Glutamatergic neuron (in vitro differentiated cells): Measurements from ENCODE around the gene NUP85. TPM values are rescaled to one million over a fixed set of nuclear protein-coding genes. Genes with fewer than 3 reads are reported as not detected.

ENCODE experiments used
- DNase-seq: peaks from one replicate; pipeline ENCODE4 v3.0.0; 2022
- H3K27ac Mint-ChIP-seq: one replicate; pipeline ENCODE4 v1.8.0; 2020; ENCODE audit warnings: mild to moderate bottlenecking, mixed read lengths, inconsistent platforms; ENCODE audit not compliant: unreplicated experiment
- H3K27me3 Mint-ChIP-seq: one replicate; pipeline ENCODE4 v1.8.0; 2020; ENCODE audit warnings: mild to moderate bottlenecking, moderate library complexity, mixed read lengths, inconsistent platforms; ENCODE audit not compliant: unreplicated experiment
- H3K36me3 Mint-ChIP-seq: one replicate; pipeline ENCODE4 v1.8.0; 2020; ENCODE audit warnings: mild to moderate bottlenecking, mixed read lengths, inconsistent platforms; ENCODE audit not compliant: unreplicated experiment
- H3K4me1 Mint-ChIP-seq: one replicate; pipeline ENCODE4 v1.8.0; 2020; ENCODE audit warnings: mild to moderate bottlenecking, low read depth, mixed read lengths, inconsistent platforms; ENCODE audit not compliant: unreplicated experiment
- H3K4me3 Mint-ChIP-seq: one replicate; pipeline ENCODE4 v1.8.0; 2020; ENCODE audit warnings: mild to moderate bottlenecking, mixed read lengths, inconsistent platforms; ENCODE audit not compliant: unreplicated experiment
- H3K9me3 Mint-ChIP-seq: one replicate; pipeline ENCODE4 v1.8.0; 2020; ENCODE audit warnings: mild to moderate bottlenecking, moderate library complexity, mixed read lengths, inconsistent platforms; ENCODE audit not compliant: unreplicated experiment
- total RNA-seq: library from RNA; stranded (reverse); fragmentation: NEBNext Ultra II Directional; extraction: Animal tissue kit (Norgen Biotek cat#: 25700); gene quantifications from one replicate; pipeline ENCODE4 v1.2.1, GENCODE V29; 2021; ENCODE audit not compliant: unreplicated experiment
- TF ChIP-seq, protein P1 (sequence below): fragments of 200-600 bp; sonication (generic); IDR thresholded peaks from one replicate; pipeline ENCODE4 v1.5.0; 2021; ENCODE audit not compliant: partially characterized antibody, unreplicated experiment

NUP85 gene
- total RNA-seq, 1 donor from 2014 or later = 58.9 TPM

DNA sequence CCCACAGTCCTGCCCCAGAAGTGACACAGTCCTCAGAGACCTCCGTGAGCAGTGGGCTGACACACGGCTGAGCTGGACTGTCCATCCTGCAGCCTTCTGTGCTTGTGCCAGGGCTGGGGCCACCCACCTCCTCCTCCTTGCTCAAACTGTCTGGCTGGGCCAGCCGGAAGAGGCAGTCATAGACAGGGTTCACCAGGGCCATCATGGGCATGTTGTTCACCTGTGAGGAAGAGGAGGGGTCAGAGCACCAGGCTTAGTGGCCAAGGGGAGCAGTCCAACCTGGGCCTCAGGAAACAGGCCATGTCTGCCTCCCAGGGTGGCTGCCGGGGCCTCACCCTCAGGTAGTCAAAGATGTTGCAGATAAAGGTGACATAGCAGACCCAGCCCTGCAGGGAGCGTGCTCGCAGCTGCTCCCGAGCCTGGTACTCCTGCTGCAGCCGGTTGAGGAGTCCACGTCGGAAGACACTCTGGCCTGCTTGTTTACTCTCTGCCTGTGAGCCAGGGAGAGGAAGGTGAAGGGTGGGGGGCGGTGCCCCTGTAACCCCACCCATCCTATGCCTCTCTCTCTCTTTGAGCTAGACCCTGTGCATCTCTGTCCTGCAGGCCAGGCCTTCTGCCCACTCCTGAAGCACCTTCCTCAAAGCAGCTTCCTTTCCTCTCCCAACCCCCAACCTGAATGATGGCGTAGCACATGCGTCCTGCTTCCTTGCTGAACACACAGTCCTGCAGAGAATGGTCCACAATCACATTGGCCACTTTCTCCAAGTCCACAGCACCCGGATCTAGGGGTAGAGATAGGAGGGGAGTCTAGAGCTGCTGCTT lies 62.1 kb downstream of the NUP85 start:
- Mint-ChIP-seq H3K36me3 (no peaks in the 10 kb centered on the region), H3K4me1 (peaks cover 4% of the 10 kb centered on the region), H3K9me3 (peaks cover 5% of the 10 kb centered on the region), H3K27ac (no peak overlapping the region), H3K27me3 (peaks cover 5% of the 10 kb centered on the region), H3K4me3 (no peak overlapping the region)
- DNase-seq = no peak
- TF ChIP-seq, protein P1, sequence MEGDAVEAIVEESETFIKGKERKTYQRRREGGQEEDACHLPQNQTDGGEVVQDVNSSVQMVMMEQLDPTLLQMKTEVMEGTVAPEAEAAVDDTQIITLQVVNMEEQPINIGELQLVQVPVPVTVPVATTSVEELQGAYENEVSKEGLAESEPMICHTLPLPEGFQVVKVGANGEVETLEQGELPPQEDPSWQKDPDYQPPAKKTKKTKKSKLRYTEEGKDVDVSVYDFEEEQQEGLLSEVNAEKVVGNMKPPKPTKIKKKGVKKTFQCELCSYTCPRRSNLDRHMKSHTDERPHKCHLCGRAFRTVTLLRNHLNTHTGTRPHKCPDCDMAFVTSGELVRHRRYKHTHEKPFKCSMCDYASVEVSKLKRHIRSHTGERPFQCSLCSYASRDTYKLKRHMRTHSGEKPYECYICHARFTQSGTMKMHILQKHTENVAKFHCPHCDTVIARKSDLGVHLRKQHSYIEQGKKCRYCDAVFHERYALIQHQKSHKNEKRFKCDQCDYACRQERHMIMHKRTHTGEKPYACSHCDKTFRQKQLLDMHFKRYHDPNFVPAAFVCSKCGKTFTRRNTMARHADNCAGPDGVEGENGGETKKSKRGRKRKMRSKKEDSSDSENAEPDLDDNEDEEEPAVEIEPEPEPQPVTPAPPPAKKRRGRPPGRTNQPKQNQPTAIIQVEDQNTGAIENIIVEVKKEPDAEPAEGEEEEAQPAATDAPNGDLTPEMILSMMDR = no peak

DNA sequence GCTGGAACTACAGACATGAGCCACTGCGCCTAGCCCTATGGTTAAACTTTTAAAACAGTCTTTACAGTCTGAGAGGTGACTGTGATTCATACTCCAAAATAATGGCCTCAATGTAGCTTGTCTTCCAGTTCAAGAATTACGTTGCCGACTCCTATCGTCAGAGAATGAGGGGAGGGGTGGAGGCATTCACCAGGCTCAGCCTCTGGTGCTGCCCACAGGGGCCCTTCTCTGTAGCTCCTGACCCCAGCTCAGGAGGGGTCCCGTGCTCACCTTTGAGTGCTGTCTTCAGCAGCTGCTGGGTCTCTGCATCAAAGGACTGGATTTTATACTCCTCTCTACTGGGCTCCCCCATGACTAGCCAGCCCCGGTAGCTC lies 64.4 kb downstream of the NUP85 start:
- Mint-ChIP-seq H3K9me3 (peaks cover 5% of the 10 kb centered on the region), H3K4me3 (peak overlapping the region; percentile 81), H3K4me1 (peaks cover 2% of the 10 kb centered on the region), H3K27me3 (peaks cover 7% of the 10 kb centered on the region), H3K36me3 (no peaks in the 10 kb centered on the region), H3K27ac (no peak overlapping the region)
- no peak for DNase-seq
- TF ChIP-seq, protein P1 = no peak

DNA sequence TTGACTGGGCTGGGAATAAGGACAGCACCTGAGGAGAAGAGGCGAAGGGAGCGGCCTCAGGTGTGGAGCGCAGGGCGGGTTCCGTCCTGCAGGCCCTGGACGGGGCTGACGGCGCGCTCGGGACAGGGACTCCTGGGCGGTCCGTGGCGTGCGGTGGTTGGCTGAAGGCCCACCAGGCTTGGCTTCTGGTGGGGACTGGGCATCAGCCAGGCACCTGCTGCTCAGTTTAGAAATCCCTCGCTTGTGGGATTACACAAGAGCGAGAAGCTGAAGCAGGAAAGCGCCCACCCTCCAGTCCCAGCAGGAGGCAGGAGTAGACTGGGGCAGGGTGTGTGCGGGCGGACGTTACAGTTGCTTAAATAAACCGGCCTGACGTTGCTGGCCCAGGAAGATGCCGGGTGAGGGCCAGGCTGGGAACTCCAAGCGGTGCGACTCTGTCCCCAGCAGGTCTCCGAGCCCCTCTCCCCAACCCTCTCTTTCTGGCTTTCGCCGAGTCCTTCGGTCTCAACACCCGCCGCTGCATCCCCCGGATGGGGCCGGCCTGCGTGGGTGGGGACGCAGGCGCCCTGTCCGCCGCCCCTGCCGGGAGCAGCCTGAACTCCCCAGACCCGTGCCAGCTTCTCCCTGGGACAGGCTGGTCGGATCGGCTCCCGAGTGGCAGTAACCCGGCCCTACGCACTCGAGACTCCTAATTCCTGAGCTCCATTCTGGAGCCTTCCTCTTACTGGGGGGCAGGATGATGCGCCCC lies 64.9 kb downstream of the NUP85 start:
- Mint-ChIP-seq H3K4me1 (peaks cover 2% of the 10 kb centered on the region), H3K27ac (peak overlapping the region; percentile 48), H3K36me3 (no peaks in the 10 kb centered on the region), H3K27me3 (peaks cover 7% of the 10 kb centered on the region), H3K9me3 (peaks cover 5% of the 10 kb centered on the region), H3K4me3 (peak overlapping the region; percentile 81)
- DNase-seq = peak; percentile 72
- TF ChIP-seq, protein P1 = no peak

DNA sequence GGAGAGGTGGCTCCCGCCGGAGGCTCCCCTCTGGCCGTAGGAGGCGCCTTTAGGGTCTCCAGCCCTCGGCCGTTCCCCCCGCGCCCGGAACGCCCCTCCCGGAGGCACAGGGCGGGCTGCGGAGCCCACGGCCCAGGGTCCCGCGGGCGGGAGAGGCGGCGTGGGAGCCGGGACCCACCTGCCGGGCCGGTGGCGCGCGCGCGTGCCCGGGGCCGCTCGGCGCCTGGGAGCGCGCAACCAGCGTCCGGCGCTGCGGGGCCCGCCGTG lies 65.4 kb downstream of the NUP85 start, which contains the start of gene MIF4GD:
MIF4GD (minus strand) TSS at position 266 of the 267 bp plus-strand sequence. CDS start 1,036 bp downstream, outside the sequence.
- Mint-ChIP-seq H3K9me3 (peaks cover 5% of the 10 kb centered on the region), H3K36me3 (no peaks in the 10 kb centered on the region), H3K27me3 (peaks cover 7% of the 10 kb centered on the region), H3K4me3 (peak within 1 kb of the TSS; percentile 84), H3K27ac (peak within 1 kb of the TSS; percentile 48), H3K4me1 (peaks cover 2% of the 10 kb centered on the region)
- DNase-seq = no peak
- TF ChIP-seq, protein P1 = no peak
